ENCODE results near the gene KRTAP10-5.
"Not testable (repeated sequence)": the region's sequence is repeated elsewhere in the genome, so short reads cannot be mapped to it uniquely, and the experiment has no call there.

- TF ChIP-seq POLR2AphosphoS5, POLR2A (IDR thresholded peaks at IDR 0.05; ENCODE audit: low read depth, low read length): not testable (repeated sequence)
These were observed 22.1 kb downstream of the KRTAP10-5 start for GRCh38 chr21:44558329-44558675.

Measured in GM12892 (cell line).